ENCODE measurements around the gene CSF1. TPM values are rescaled to one million over a fixed set of nuclear protein-coding genes. Genes with fewer than 3 reads are reported as not detected.

CSF1 gene
- total and polyA plus RNA-seq, 7 donors: 3.0 to 118 (median 21.8) TPM

DNA sequence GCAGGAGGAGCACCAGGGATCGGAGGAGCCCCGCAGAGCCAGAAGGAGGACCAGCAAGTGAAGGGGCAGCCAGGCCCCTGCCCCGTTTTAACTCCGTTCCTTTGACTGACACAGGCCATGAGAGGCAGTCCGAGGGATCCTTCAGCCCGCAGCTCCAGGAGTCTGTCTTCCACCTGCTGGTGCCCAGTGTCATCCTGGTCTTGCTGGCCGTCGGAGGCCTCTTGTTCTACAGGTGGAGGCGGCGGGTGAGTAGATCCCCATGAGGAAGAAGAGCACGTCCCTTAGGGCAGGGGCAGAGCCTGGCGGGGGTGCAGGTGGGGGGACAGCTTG is 13.3 kb downstream of the CSF1 start:
- H3K9me3 ChIP-seq: no peaks in the 10 kb centered on the region
- peak overlapping the region; percentile 6 to 75 (median 66) for H3K27ac ChIP-seq
- no peak for DNase-seq
- TF ChIP-seq, protein P1, sequence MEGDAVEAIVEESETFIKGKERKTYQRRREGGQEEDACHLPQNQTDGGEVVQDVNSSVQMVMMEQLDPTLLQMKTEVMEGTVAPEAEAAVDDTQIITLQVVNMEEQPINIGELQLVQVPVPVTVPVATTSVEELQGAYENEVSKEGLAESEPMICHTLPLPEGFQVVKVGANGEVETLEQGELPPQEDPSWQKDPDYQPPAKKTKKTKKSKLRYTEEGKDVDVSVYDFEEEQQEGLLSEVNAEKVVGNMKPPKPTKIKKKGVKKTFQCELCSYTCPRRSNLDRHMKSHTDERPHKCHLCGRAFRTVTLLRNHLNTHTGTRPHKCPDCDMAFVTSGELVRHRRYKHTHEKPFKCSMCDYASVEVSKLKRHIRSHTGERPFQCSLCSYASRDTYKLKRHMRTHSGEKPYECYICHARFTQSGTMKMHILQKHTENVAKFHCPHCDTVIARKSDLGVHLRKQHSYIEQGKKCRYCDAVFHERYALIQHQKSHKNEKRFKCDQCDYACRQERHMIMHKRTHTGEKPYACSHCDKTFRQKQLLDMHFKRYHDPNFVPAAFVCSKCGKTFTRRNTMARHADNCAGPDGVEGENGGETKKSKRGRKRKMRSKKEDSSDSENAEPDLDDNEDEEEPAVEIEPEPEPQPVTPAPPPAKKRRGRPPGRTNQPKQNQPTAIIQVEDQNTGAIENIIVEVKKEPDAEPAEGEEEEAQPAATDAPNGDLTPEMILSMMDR (IDR thresholded peaks at IDR 0.05): no peak
- no peak for TF ChIP-seq POLR2AphosphoS5 (IDR thresholded peaks at IDR 0.05)
- no peak for TF ChIP-seq POLR2A (IDR thresholded peaks at IDR 0.05)
- TF ChIP-seq EP300 (IDR thresholded peaks at IDR 0.05): no peak
- peaks cover 0 to 55% (median 42%) of the 10 kb centered on the region in 4 donors for H3K4me1 ChIP-seq
- H3K36me3 ChIP-seq: peaks cover 47 to 88% (median 64%) of the 10 kb centered on the region in 4 donors
- H3K4me3 ChIP-seq: no peak overlapping the region
- H3K27me3 ChIP-seq: no peaks in the 10 kb centered on the region
- 88 to 95% methylated on average over 12 of the region's 12 CpGs for WGBS, 2 donors
- intact Hi-C loops (cut with DNase I): loop anchor here (2.0 kb wide), 1 partner anchor 61 kb away; the partner anchor contains the start of gene AHCYL1

DNA sequence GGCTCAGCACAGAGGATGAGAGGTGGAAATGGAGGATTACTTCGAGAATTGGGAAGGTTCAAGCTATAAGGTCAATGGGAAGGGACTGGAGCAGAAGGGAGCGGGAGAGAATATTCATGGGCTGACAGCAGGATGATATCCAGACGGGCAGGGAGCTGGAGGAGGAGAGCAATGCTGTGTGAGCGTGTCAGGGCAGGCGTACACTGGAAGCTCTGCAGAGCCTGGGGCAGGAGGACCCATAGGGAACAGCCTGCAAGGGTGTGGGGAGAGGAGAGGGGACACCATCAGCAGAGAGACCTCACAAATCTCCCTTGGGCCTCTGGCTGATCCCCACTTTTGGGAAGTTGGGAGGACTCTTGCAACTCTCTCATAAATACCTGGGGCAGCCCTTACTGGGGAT is 13.7 kb downstream of the CSF1 start:
- 87 to 89% methylated on average over 5 of the region's 5 CpGs for WGBS, 2 donors
- Histone ChIP-seq H3K4me1 (peaks cover 0 to 59% (median 46%) of the 10 kb centered on the region in 4 donors), H3K9me3 (no peaks in the 10 kb centered on the region), H3K36me3 (peaks cover 48 to 88% (median 64%) of the 10 kb centered on the region in 4 donors), H3K27ac (peak overlapping the region in 3 of 4 donors; percentile 62 to 75 (median 69)), H3K27me3 (no peaks in the 10 kb centered on the region), H3K4me3 (no peak overlapping the region)
- TF ChIP-seq EP300 (IDR thresholded peaks at IDR 0.05) (no peak), POLR2A (IDR thresholded peaks at IDR 0.05) (no peak), POLR2AphosphoS5 (IDR thresholded peaks at IDR 0.05) (peak in 3 of 4 donors; percentile 31 to 74 (median 57))
- TF ChIP-seq, protein P1 (IDR thresholded peaks at IDR 0.05): no peak
- intact Hi-C loops (cut with DNase I): loop anchor here (2.0 kb wide), 1 partner anchor 60 kb away; the partner anchor contains the start of gene AHCYL1
- no peak for DNase-seq

DNA sequence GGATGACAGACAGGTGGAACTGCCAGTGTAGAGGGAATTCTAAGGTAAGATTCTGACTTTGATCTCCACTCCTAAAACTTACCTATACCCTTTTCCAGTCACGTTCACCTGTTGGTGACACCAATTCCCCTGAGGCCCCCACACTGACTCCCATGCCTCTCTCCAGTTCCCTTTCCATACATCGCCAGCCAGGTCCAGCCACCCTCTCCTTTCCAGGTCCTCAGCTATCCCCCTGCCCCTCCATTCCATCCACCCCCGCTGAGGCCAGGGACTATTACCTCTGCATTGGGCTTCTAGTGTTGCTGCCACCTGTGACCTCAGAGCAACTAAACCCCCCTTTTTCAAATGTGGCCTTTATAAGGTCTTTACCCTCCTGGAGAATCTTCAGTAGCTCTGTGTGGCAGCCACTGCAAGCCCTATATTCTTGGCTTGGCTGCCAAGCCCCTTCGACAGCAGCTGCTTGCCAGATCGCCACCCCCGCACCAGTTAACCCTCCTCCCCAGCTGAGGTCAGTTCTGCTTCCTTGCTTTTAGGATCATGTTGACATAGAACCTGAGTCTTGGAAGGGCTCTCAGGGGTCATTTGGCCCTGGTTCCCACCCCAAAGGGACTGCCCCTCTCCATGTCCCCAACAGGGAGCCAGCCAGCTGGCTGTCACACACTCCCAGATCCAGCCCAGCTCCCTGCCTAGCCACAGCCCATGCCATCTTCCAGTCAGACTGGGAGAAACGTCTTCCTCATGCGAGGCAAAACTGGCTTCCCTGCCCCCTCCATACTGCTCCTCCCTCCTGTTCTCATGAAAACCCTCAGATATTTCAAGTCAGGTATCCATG is 14.7 kb downstream of the CSF1 start:
- Histone ChIP-seq H3K4me1 (peaks cover 0 to 69% (median 57%) of the 10 kb centered on the region in 4 donors), H3K27ac (peak overlapping the region; percentile 62 to 83 (median 72)), H3K36me3 (peaks cover 43 to 88% (median 70%) of the 10 kb centered on the region in 4 donors), H3K9me3 (no peaks in the 10 kb centered on the region), H3K27me3 (no peaks in the 10 kb centered on the region), H3K4me3 (no peak overlapping the region)
- TF ChIP-seq POLR2A (IDR thresholded peaks at IDR 0.05): no peak
- no peak for TF ChIP-seq EP300 (IDR thresholded peaks at IDR 0.05)
- TF ChIP-seq, protein P1 (IDR thresholded peaks at IDR 0.05): no peak
- no peak for TF ChIP-seq POLR2AphosphoS5 (IDR thresholded peaks at IDR 0.05)
- 92 to 93% methylated on average over 8 of the region's 8 CpGs for WGBS, 2 donors
- DNase-seq: no peak
- intact Hi-C loops (cut with DNase I): loop anchor here (2.0 kb wide), 1 partner anchor 59 kb away; the partner anchor contains the start of gene AHCYL1

DNA sequence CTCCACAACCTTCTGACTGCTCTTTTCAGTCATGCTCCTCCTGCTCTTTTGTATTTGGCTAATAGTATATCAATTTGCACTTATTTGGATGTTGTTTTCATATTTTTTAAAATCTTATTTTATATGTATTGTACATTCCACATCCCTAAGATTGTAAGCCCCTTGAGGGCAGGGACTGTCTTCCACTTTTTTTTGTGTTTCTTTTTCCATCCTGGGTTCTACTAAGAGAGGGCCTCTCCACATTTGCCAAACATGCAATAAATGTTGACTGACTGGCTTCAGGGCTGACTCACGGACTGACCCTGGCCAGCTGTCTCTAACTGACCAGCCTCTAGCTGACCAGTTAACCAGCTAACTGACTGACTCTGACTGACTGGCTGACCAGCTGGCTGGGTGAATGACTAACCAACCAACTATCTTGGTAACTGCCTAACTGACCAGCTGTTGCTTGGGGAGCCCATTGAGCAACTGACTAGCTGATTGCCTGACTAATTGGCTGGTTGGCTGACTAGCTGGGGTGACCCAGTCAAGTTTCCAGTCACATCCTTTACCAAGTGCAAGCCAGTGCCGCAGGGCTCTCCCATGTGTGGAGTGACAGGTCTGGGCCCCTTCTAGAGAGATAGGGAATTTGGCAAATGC is 16.1 kb downstream of the CSF1 start:
- WGBS, 2 donors: 86 to 89% methylated on average over 2 of the region's 2 CpGs
- no peak for DNase-seq

More for the DNA sequence above, 16.1 kb downstream of the CSF1 start:
- Histone ChIP-seq H3K27ac (peak overlapping the region; percentile 74 to 83 (median 79)), H3K27me3 (no peaks in the 10 kb centered on the region), H3K36me3 (peaks cover 35 to 75% (median 61%) of the 10 kb centered on the region in 4 donors), H3K4me3 (no peak overlapping the region), H3K9me3 (no peaks in the 10 kb centered on the region), H3K4me1 (peaks cover 0 to 81% (median 68%) of the 10 kb centered on the region in 4 donors)
- intact Hi-C loops (cut with DNase I): no loop called here
- peak in 1 of 4 donors; percentile 22 for TF ChIP-seq POLR2AphosphoS5 (IDR thresholded peaks at IDR 0.05)
- TF ChIP-seq, protein P1 (IDR thresholded peaks at IDR 0.05): no peak
